ENCODE measurements around the gene CCDC137.

The CCDC137 gene

GRCh38 chr17:81707725-81708646 is 41.4 kb downstream of the CCDC137 start:
- TF ChIP-seq CTCF (IDR thresholded peaks at IDR 0.05), result no peak

GRCh38 chr17:81708739-81709185 is 42.2 kb downstream of the CCDC137 start:
- no peak for TF ChIP-seq CTCF (IDR thresholded peaks at IDR 0.05)

- no peak for TF ChIP-seq CTCF (IDR thresholded peaks at IDR 0.05)
Observed at GRCh38 chr17:81710514-81711308, 44.2 kb downstream of the CCDC137 start.

- TF ChIP-seq CTCF (IDR thresholded peaks at IDR 0.05), result no peak
Observed at GRCh38 chr17:81711814-81712467, 45.4 kb downstream of the CCDC137 start, which contains the start of gene SLC25A10. Gene SLC25A10 (plus strand): TSS chr17:81712284. CDS start chr17:81712427, 143 bp downstream.

- TF ChIP-seq CTCF (IDR thresholded peaks at IDR 0.05), result peak; percentile 35
Observed at GRCh38 chr17:81712468-81713003, 46.0 kb downstream of the CCDC137 start.

- no peak for TF ChIP-seq CTCF (IDR thresholded peaks at IDR 0.05)
Observed at GRCh38 chr17:81713004-81713555, 46.5 kb downstream of the CCDC137 start.
